ENCODE results near the gene ST3GAL5. TPM values are rescaled to one million over a fixed set of nuclear protein-coding genes. Genes with fewer than 3 reads are reported as not detected.
"Not testable (repeated sequence)": the region's sequence is repeated elsewhere in the genome, so short reads cannot be mapped to it uniquely, and the experiment has no call there.

Gene ST3GAL5
- polyA plus RNA-seq, 1 experiment, result 16.0 TPM

DNA sequence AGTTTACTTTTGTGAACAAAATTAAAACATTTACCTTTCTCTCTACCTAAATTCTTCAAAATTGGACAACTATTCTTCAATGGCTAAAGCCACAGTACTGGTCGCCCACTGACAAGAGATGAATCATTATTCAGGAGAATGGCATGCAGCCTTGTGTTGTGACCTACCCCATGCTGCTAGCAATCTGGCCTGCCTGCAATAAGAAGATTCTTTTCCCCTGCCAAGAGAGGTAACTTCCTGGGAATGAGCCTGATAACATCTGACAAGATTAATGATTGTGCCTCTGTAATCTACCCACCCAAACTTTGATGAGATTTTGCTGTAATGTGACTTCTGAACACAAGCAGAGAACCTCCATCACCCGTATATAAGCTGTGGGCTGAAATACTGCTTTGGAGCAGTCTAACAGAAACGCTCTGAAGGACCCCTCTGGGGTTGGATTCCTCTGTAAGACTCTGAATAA lies 47.0 kb upstream of the ST3GAL5 start:
- H3K27me3 ChIP-seq (ENCODE audit: control insufficient read depth, insufficient read depth, low read length), result 0 out of 2 replicates have a peak, but pooled peaks cover 2% of the 10 kb centered on the region
- H3K36me3 ChIP-seq (ENCODE audit: control insufficient read depth, insufficient read depth, low read length), result no peaks in the 10 kb centered on the region
- H3K4me3 ChIP-seq (ENCODE audit: low read depth, low read length), result no peak overlapping the region
- peak; percentile 24 for DNase-seq (ENCODE audit: low read depth)
- ChIA-PET CTCF (interaction anchor here (0.9 kb wide), 1 partner anchor 143 kb away, joined by 3 read pairs; no protein-coding TSS in a partner anchor), POLR2A (no interaction called here)
- TF ChIP-seq, protein P1, sequence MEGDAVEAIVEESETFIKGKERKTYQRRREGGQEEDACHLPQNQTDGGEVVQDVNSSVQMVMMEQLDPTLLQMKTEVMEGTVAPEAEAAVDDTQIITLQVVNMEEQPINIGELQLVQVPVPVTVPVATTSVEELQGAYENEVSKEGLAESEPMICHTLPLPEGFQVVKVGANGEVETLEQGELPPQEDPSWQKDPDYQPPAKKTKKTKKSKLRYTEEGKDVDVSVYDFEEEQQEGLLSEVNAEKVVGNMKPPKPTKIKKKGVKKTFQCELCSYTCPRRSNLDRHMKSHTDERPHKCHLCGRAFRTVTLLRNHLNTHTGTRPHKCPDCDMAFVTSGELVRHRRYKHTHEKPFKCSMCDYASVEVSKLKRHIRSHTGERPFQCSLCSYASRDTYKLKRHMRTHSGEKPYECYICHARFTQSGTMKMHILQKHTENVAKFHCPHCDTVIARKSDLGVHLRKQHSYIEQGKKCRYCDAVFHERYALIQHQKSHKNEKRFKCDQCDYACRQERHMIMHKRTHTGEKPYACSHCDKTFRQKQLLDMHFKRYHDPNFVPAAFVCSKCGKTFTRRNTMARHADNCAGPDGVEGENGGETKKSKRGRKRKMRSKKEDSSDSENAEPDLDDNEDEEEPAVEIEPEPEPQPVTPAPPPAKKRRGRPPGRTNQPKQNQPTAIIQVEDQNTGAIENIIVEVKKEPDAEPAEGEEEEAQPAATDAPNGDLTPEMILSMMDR (IDR thresholded peaks at IDR 0.05; ENCODE audit: insufficient read depth, low read depth, low read length), result no peak

DNA sequence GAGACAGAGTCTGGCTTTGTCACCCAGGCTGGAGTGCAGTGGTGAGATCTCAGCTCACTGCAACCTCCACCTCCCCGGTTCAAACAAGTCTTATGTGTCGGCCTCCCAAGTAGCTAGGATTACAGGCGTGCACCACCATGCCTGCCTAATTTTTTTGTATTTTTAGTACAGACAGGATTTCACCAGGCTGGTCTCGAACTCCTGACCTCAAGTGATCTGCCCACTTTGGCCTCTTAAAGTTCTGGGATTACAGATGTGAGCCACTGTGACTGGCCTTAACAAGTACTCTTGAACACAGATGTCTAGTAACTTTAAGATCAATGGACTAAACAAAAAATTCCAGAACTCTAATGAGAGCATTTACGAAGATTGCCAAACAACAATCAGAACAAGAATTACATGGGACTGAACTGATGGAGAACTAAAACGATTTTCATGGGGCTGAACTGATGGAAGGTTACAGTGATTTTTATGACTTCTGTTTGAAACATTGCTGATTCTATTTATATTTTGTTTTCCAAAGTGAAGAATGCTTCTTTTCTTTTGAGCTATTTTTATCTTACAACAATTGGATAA lies 46.5 kb upstream of the ST3GAL5 start:
- H3K4me3 ChIP-seq (ENCODE audit: low read depth, low read length), result no peak overlapping the region
- CTCF ChIA-PET, result interaction anchor here (0.9 kb wide), 1 partner anchor 144 kb away, joined by 3 read pairs; no protein-coding TSS in a partner anchor
- H3K27me3 ChIP-seq (ENCODE audit: control insufficient read depth, insufficient read depth, low read length), result no peaks in the 10 kb centered on the region
- POLR2A ChIA-PET, result no interaction called here
- no peak for DNase-seq (ENCODE audit: low read depth)
- TF ChIP-seq, protein P1 (IDR thresholded peaks at IDR 0.05; ENCODE audit: insufficient read depth, low read depth, low read length), result no peak
- H3K36me3 ChIP-seq (ENCODE audit: control insufficient read depth, insufficient read depth, low read length), result no peaks in the 10 kb centered on the region

- ChIA-PET CTCF (no interaction called here), POLR2A (no interaction called here)
- Histone ChIP-seq H3K27me3 (ENCODE audit: control insufficient read depth, insufficient read depth, low read length) (no peaks in the 10 kb centered on the region), H3K4me3 (ENCODE audit: low read depth, low read length) (no peak overlapping the region), H3K36me3 (ENCODE audit: control insufficient read depth, insufficient read depth, low read length) (no peaks in the 10 kb centered on the region)
- peak; percentile 44 for DNase-seq (ENCODE audit: low read depth)
- TF ChIP-seq, protein P1 (IDR thresholded peaks at IDR 0.05; ENCODE audit: insufficient read depth, low read depth, low read length), result no peak
Observed at GRCh38 chr2:85933753-85934594, 45.2 kb upstream of the ST3GAL5 start.

GRCh38 chr2:85931151-85931550 lies 42.4 kb upstream of the ST3GAL5 start:
- CTCF ChIA-PET, result interaction anchor here (1.7 kb wide), 1 partner anchor 9 kb away, joined by 7 read pairs; no protein-coding TSS in a partner anchor
- H3K36me3 ChIP-seq (ENCODE audit: control insufficient read depth, insufficient read depth, low read length); DNase-seq (ENCODE audit: low read depth); POLR2A ChIA-PET; H3K4me3 ChIP-seq (ENCODE audit: low read depth, low read length); H3K27me3 ChIP-seq (ENCODE audit: control insufficient read depth, insufficient read depth, low read length): not testable (repeated sequence)

GRCh38 chr2:85930129-85931124 lies 41.6 kb upstream of the ST3GAL5 start:
- Histone ChIP-seq H3K36me3 (ENCODE audit: control insufficient read depth, insufficient read depth, low read length) (no peaks in the 10 kb centered on the region), H3K27me3 (ENCODE audit: control insufficient read depth, insufficient read depth, low read length) (no peaks in the 10 kb centered on the region), H3K4me3 (ENCODE audit: low read depth, low read length) (no peak overlapping the region)
- ChIA-PET POLR2A (interaction anchor here (0.6 kb wide), 1 partner anchor 190 kb away, joined by 3 read pairs; no protein-coding TSS in a partner anchor), CTCF (interaction anchor here (0.5 to 1.7 kb wide), 2 partner anchors 9 to 27 kb away, joined by 3 to 7 read pairs; no protein-coding TSS in a partner anchor)
- DNase-seq (ENCODE audit: low read depth), result no peak
- TF ChIP-seq, protein P1 (IDR thresholded peaks at IDR 0.05; ENCODE audit: insufficient read depth, low read depth, low read length), result no peak

All from BJ (cell line).